ENCODE data around the gene EFHC2. TPM values are rescaled to one million over a fixed set of nuclear protein-coding genes. Genes with fewer than 3 reads are reported as not detected.

Gene EFHC2
- total RNA-seq, 1 experiment from 2014 or later = not detected

DNA sequence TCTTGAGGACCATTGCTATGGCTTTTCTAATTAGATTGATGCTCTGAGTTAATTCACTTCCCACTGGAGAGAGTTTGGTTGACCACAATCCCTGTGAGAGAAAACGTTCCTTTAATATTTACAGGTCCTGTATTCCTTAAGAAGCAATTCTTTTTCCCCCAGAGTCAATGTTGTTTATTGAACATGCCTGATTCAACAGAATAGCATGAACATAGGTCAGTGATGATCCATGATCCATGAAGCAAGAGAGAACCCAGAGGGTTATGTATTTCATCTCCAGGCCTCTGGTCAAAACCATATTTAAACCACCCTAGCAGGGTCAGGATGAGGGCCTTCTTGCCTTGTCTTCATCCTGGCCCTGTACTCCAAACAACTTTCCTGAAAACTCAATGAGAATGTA is 39.4 kb upstream of the EFHC2 start:
- intact Hi-C loops (cut with micrococcal nuclease) = no loop called here
- ChIA-PET POLR2A (no interaction called here), CTCF (no interaction called here), RAD21 (ENCODE audit: low non-redundant PET in 1 of 2, low total read pairs in 2 of 2, uncharacterized antibody in 2 of 2, unreplicated experiment in 2 of 2) (no interaction called here)
- Histone ChIP-seq H3K9ac (ENCODE audit: low read length) (no peak overlapping the region), H3K4me1 (ENCODE audit: control insufficient read depth in 1 of 2, insufficient read depth in 2 of 2, low read length in 2 of 2) (no peaks in the 10 kb centered on the region), H3K9me2 (ENCODE audit: insufficient read depth) (no peaks in the 10 kb centered on the region), H3K79me2 (ENCODE audit: insufficient read depth, low read length) (no peaks in the 10 kb centered on the region), H4K20me1 (ENCODE audit: insufficient read depth) (no peaks in the 10 kb centered on the region), H3K9me3 (ENCODE audit: control insufficient read depth in 1 of 2, insufficient read depth in 1 of 2, low read depth in 1 of 2, low read length in 2 of 2) (no peaks in the 10 kb centered on the region), H2AFZ (ENCODE audit: low read depth, low read length, poor library complexity, severe bottlenecking) (no peak overlapping the region), H3K27me3 (ENCODE audit: insufficient read depth, low read length) (no peaks in the 10 kb centered on the region), H3K36me3 (ENCODE audit: control insufficient read depth in 1 of 2, insufficient read depth in 2 of 2, low read length in 2 of 2) (no peaks in the 10 kb centered on the region), H3K4me2 (ENCODE audit: low read length) (no peak overlapping the region), H3K4me3 (replicated peaks in 1 of 2; ENCODE audit: low read depth in 1 of 2, low read length in 2 of 2) (no peak overlapping the region), H3K27ac (ENCODE audit: low read depth, low read length) (no peak overlapping the region)
- BruUV-seq (replicated peaks) = no TSS peak
- TF ChIP-seq, protein P1, sequence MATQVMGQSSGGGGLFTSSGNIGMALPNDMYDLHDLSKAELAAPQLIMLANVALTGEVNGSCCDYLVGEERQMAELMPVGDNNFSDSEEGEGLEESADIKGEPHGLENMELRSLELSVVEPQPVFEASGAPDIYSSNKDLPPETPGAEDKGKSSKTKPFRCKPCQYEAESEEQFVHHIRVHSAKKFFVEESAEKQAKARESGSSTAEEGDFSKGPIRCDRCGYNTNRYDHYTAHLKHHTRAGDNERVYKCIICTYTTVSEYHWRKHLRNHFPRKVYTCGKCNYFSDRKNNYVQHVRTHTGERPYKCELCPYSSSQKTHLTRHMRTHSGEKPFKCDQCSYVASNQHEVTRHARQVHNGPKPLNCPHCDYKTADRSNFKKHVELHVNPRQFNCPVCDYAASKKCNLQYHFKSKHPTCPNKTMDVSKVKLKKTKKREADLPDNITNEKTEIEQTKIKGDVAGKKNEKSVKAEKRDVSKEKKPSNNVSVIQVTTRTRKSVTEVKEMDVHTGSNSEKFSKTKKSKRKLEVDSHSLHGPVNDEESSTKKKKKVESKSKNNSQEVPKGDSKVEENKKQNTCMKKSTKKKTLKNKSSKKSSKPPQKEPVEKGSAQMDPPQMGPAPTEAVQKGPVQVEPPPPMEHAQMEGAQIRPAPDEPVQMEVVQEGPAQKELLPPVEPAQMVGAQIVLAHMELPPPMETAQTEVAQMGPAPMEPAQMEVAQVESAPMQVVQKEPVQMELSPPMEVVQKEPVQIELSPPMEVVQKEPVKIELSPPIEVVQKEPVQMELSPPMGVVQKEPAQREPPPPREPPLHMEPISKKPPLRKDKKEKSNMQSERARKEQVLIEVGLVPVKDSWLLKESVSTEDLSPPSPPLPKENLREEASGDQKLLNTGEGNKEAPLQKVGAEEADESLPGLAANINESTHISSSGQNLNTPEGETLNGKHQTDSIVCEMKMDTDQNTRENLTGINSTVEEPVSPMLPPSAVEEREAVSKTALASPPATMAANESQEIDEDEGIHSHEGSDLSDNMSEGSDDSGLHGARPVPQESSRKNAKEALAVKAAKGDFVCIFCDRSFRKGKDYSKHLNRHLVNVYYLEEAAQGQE (IDR thresholded peaks at IDR 0.05; ENCODE audit: low read depth) = no peak
- TF ChIP-seq, protein P2, sequence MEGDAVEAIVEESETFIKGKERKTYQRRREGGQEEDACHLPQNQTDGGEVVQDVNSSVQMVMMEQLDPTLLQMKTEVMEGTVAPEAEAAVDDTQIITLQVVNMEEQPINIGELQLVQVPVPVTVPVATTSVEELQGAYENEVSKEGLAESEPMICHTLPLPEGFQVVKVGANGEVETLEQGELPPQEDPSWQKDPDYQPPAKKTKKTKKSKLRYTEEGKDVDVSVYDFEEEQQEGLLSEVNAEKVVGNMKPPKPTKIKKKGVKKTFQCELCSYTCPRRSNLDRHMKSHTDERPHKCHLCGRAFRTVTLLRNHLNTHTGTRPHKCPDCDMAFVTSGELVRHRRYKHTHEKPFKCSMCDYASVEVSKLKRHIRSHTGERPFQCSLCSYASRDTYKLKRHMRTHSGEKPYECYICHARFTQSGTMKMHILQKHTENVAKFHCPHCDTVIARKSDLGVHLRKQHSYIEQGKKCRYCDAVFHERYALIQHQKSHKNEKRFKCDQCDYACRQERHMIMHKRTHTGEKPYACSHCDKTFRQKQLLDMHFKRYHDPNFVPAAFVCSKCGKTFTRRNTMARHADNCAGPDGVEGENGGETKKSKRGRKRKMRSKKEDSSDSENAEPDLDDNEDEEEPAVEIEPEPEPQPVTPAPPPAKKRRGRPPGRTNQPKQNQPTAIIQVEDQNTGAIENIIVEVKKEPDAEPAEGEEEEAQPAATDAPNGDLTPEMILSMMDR (IDR thresholded peaks at IDR 0.05 in 2 of 3, conservative IDR thresholded peaks at IDR 0.05 in 1 of 3; ENCODE audit: borderline replicate concordance in 1 of 3, insufficient read depth in 1 of 3, low read depth in 2 of 3, low read length in 2 of 3) = no peak
- TF ChIP-seq CBX3 (IDR thresholded peaks at IDR 0.05; ENCODE audit: low read depth) (no peak), SRF (IDR thresholded peaks at IDR 0.05; ENCODE audit: low read depth) (no peak), JUND (IDR thresholded peaks at IDR 0.05) (no peak), ZFX (IDR thresholded peaks at IDR 0.05) (no peak), YY1 (IDR thresholded peaks at IDR 0.05; ENCODE audit: extremely low read depth, insufficient replicate concordance, low read depth, low read length) (no peak), POLR2AphosphoS5 (IDR thresholded peaks at IDR 0.05; ENCODE audit: low read depth, low read length) (no peak), TCF7L2 (IDR thresholded peaks at IDR 0.05; ENCODE audit: borderline replicate concordance, extremely low read depth, insufficient read depth, insufficient read length) (no peak)
- TF ChIP-seq, protein P3, sequence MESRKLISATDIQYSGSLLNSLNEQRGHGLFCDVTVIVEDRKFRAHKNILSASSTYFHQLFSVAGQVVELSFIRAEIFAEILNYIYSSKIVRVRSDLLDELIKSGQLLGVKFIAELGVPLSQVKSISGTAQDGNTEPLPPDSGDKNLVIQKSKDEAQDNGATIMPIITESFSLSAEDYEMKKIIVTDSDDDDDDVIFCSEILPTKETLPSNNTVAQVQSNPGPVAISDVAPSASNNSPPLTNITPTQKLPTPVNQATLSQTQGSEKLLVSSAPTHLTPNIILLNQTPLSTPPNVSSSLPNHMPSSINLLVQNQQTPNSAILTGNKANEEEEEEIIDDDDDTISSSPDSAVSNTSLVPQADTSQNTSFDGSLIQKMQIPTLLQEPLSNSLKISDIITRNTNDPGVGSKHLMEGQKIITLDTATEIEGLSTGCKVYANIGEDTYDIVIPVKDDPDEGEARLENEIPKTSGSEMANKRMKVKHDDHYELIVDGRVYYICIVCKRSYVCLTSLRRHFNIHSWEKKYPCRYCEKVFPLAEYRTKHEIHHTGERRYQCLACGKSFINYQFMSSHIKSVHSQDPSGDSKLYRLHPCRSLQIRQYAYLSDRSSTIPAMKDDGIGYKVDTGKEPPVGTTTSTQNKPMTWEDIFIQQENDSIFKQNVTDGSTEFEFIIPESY (IDR thresholded peaks at IDR 0.05; ENCODE audit: extremely low read depth, insufficient replicate concordance, low read length) = no peak
- no peak for ATAC-seq
- DNase-seq (ENCODE audit: low read depth, low spot score) = no peak
